ENCODE data around the gene PIK3CD. TPM values are rescaled to one million over a fixed set of nuclear protein-coding genes. Genes with fewer than 3 reads are reported as not detected.

The PIK3CD gene
- total and polyA plus RNA-seq, 2 of the 4 experiments (the other 2 are of a cell fraction) = 5.0 to 12.1 TPM

GRCh38 chr1:9610548-9610947 is 41.0 kb upstream of the PIK3CD start:
- Histone ChIP-seq H3K4me1 (ENCODE audit: control insufficient read depth, insufficient read depth, low read length) (no peaks in the 10 kb centered on the region), H3K4me2 (ENCODE audit: low read depth, low read length) (no peak overlapping the region), H3K79me1 (ENCODE audit: low read depth in 1 of 2, low read length in 2 of 2) (no peaks in the 10 kb centered on the region), H3K36me3 (ENCODE audit: control insufficient read depth, insufficient read depth, low read length) (peaks cover 22% of the 10 kb centered on the region), H4K20me1 (ENCODE audit: insufficient read depth, low read length) (no peaks in the 10 kb centered on the region; the same call in 1 of the 2 replicates), H3K23ac (ENCODE audit: low read depth, low read length) (no peak overlapping the region), H4K91ac (ENCODE audit: insufficient read depth, low read depth, low read length) (no peak overlapping the region), H3K9me3 (ENCODE audit: control insufficient read depth, insufficient read depth, low read length) (no peaks in the 10 kb centered on the region), H3K14ac (replicated peaks; ENCODE audit: low read depth, low read length) (no peak overlapping the region), H3K18ac (ENCODE audit: low read depth, low read length) (no peak overlapping the region), H2AFZ (replicated peaks; ENCODE audit: low read length, poor library complexity) (no peak overlapping the region), H3K4ac (ENCODE audit: low read depth, low read length) (no peak overlapping the region), H3K56ac (ENCODE audit: extremely low read depth, insufficient read depth, low read length) (no peak overlapping the region), H3K9me1 (ENCODE audit: insufficient read depth, low read length) (no peaks in the 10 kb centered on the region), H2AK5ac (ENCODE audit: low read depth, low read length) (no peak overlapping the region), H2BK120ac (ENCODE audit: low read depth, low read length) (no peak overlapping the region), H4K5ac (ENCODE audit: low read depth, low read length) (no peak overlapping the region), H2BK20ac (ENCODE audit: low read depth, low read length) (no peak overlapping the region), H2BK5ac (ENCODE audit: low read depth, low read length, poor library complexity, severe bottlenecking) (no peak overlapping the region), H3K27me3 (ENCODE audit: control insufficient read depth, insufficient read depth, low read length) (no peaks in the 10 kb centered on the region), H3K27ac (ENCODE audit: insufficient read depth, low read length) (no peak overlapping the region), H2BK15ac (ENCODE audit: low read depth, low read length) (no peak overlapping the region), H2AK9ac (replicated peaks; ENCODE audit: low read depth, low read length, poor library complexity) (no peak overlapping the region), H4K8ac (ENCODE audit: low read depth in 2 of 2, low read length in 2 of 2) (no peak overlapping the region), H3K9ac (ENCODE audit: low read depth, low read length) (no peak overlapping the region), H3K4me3 (ENCODE audit: insufficient read depth, low read depth, low read length) (no peak overlapping the region)
- intact Hi-C loops (cut with micrococcal nuclease) = no loop called here
- CTCF ChIA-PET = no interaction called here
- ATAC-seq (ENCODE audit: low read depth) (no peak), DNase-seq (no peak)
- no TSS peak for BruUV-seq (replicated peaks)
- dilution Hi-C loops (cut with HindIII; ENCODE audit: low sequenced_read_pairs, unreplicated experiment) = no loop called here
- in situ Hi-C loops (cut with MboI; ENCODE audit: low sequenced_read_pairs) = no loop called here
- TF ChIP-seq NFE2L2 (IDR thresholded peaks at IDR 0.05; ENCODE audit: low read depth, low read length) (no peak), CHD1 (IDR thresholded peaks at IDR 0.05; ENCODE audit: low read depth, low read length) (no peak), POLR2A (IDR thresholded peaks at IDR 0.05; ENCODE audit: low read depth, low read length) (no peak), CTCF (conservative IDR thresholded peaks at IDR 0.05; ENCODE audit: low read depth, low read length) (no peak), RCOR1 (IDR thresholded peaks at IDR 0.05; ENCODE audit: insufficient replicate concordance, low read length) (no peak), MAFK (IDR thresholded peaks at IDR 0.05; ENCODE audit: low read depth, low read length) (no peak), RFX5 (IDR thresholded peaks at IDR 0.05; ENCODE audit: low read depth, low read length) (no peak), FOS (IDR thresholded peaks at IDR 0.05; ENCODE audit: low read depth, low read length) (no peak), SMC3 (IDR thresholded peaks at IDR 0.05; ENCODE audit: low read depth, low read length) (no peak), USF2 (IDR thresholded peaks at IDR 0.05; ENCODE audit: low read depth, low read length) (no peak), RAD21 (IDR thresholded peaks at IDR 0.05; ENCODE audit: low read length) (no peak), MXI1 (IDR thresholded peaks at IDR 0.05; ENCODE audit: borderline replicate concordance, low read depth, low read length) (no peak)
- 98% methylated on average over 8 of the region's 25 CpGs; no CpG with 5 or more reads in 1 of the 2 experiments for WGBS, 2 experiments (ENCODE audit: extremely low coverage in 2 of 2, insufficient read length in 1 of 2)
- POLR2A ChIA-PET (ENCODE audit: unreplicated experiment) = no interaction called here

All from IMR-90 (cell line).